Hippocampal formation (tissue), 2 donors: ENCODE measurements around the gene PSKH1.
"Not testable (repeated sequence)": the region's sequence is repeated elsewhere in the genome, so short reads cannot be mapped to it uniquely, and the experiment has no call there.

Source experiments
- DNase-seq, 2 donors: peaks; one replicate each; lab custom pipeline; 2025; lab: John Stamatoyannopoulos, UW

PSKH1 gene

GRCh38 chr16:67892899-67893742 is at the start of gene PSKH1:
Gene PSKH1, plus strand, starts transcription at chr16:67893254. Its CDS starts 15,496 bp downstream, at chr16:67908750.
- DNase-seq, result peak; percentile 95 to 97

DNA sequence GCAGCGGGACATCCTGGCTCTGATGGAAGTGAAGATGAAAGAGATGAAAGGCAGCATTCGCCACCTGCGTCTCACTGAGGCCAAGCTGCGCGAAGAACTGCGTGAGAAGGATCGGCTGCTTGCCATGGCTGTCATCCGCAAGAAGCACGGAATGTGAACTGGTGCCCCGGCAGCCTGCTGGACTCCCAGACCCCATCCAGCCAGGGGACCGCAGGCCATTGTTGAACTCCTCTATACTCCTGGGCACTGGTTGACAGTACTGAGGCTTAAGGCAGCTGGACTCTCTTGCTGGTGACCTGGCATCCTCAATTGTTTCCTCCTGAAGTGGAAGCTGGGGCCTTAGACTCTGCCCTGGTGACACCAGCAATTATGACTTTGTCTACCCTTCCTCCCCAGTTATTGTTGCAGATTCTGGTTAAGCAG is 49.7 kb upstream of the PSKH1 start:
- DNase-seq, result no peak

DNA sequence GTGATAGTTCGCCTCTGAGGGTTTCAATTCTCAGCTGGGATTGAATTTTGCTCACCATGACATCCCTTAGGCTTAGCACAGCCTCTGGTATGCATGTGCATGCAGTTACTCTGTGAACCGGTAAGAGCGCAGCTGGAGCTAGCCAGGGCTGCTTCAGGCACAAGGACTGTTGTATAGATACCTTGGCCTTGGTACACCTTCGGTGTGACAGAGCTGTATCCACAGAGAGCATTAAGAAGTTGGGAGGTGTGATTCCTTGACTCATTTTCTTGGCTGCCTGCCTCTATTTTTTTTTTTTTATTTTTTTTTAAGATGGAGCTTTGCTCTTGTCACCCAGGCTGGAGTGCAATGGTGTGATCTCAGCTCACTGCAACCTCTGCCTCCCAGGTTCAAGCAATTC is 48.6 kb upstream of the PSKH1 start:
- no peak for DNase-seq

GRCh38 chr16:67845291-67846062 is 47.6 kb upstream of the PSKH1 start:
- no peak for DNase-seq

DNA sequence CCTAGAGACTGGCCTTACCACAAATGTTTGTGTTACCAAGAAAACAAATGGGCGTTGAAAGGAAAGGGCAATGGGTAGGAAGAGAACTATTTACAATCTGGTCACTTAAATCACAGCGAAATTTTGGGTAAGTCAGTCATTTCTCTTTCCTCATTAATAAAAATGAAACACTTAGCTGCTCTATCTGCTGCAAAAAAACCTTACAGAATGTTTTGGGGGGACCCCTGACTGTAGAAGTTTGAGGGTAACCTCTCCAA is 47.1 kb upstream of the PSKH1 start:
- no peak for DNase-seq

- peak; percentile 87 to 94 for DNase-seq
Observed at GRCh38 chr16:67846320-67847063, 46.6 kb upstream of the PSKH1 start, which contains the start of gene NUTF2. Gene NUTF2, plus strand, starts transcription at chr16:67846933. Its CDS starts 18,198 bp downstream, at chr16:67865131.

- DNase-seq, result no peak
Observed at GRCh38 chr16:67847064-67847861, 45.8 kb upstream of the PSKH1 start, which contains the start of gene CENPT. Gene CENPT, minus strand, starts transcription at chr16:67847693. Its CDS starts 13,834 bp downstream, at chr16:67833859.

GRCh38 chr16:67848118-67848517 is 44.9 kb upstream of the PSKH1 start:
- DNase-seq, result no peak

GRCh38 chr16:67853670-67854069 is 39.4 kb upstream of the PSKH1 start:
- DNase-seq, result no peak

DNA sequence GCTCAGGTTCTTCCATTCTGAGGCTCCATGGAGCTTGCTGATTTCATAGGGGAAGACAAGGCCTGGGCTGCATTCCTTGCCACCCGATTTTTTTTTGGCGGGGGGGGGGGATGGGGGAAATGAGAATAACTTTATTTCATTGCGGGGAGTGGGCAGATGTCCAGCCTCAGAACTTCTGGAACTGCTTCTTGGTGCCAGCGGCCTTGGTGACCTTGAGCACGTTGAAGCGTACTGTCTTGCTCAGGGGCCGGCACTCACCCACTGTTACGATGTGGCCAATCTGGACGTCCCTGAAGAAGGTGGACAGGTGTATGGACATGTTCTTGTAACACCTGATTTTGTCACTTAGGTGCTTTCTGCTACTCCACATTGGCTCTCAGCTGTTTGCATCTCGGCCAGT is 37.3 kb upstream of the PSKH1 start:
- no peak for DNase-seq

- DNase-seq, result no peak
Observed at GRCh38 chr16:67856927-67857546, 36.0 kb upstream of the PSKH1 start.

DNA sequence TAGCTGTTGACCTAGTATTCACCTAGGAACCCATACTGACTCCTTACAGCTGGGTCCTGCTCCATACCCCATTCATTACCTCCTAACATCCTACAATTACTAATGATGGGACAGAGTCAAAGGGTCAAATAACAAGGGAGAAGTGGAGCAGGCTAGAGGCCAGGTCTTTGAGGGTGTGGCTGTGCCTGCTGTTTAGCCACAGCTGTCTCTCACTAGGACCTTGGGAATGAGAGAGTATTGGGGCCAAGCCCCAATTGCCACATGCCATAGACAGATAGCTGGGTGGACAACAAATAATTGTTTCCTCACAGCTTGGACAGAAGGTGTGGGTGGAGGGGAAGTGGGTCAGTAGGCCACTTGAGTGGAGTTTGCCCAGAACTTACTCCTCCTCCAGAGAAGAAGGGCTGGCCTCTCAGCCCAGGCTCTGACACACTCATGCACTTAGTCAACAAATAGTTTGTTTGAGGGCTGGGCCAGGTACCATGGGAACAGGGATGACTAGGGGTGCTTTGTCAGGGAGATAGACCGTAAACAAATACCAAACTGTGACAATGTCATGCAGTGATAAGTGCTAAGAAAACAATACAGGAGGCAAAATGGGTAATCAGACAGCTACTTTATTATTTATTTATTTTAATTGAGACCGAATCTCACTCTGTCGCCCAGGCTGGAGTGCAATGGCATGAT is 35.4 kb upstream of the PSKH1 start:
- no peak for DNase-seq

DNA sequence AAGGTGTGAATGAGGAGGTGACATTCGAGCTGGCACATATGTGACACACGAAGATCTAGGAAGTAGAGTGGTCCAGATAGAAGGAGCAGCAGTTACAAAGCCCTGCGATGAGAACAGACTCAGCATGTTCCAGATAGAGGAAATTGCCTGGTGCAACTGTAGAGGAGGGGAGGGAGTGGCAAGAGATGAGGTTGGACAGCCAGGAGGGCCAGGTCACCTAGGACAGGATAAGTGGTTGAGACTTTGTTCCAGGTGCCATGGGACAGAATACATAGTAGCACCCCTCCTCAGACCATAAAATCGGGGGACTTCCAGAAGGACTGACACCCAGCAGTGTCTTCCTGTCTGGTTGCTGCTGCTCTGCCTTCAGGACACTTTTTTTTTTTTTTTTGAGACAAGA is 34.6 kb upstream of the PSKH1 start:
- DNase-seq, result no peak

GRCh38 chr16:67860589-67861398 is 32.3 kb upstream of the PSKH1 start:
- DNase-seq, result no peak

- DNase-seq, result no peak
Observed at GRCh38 chr16:67861877-67862276, 31.2 kb upstream of the PSKH1 start.

DNA sequence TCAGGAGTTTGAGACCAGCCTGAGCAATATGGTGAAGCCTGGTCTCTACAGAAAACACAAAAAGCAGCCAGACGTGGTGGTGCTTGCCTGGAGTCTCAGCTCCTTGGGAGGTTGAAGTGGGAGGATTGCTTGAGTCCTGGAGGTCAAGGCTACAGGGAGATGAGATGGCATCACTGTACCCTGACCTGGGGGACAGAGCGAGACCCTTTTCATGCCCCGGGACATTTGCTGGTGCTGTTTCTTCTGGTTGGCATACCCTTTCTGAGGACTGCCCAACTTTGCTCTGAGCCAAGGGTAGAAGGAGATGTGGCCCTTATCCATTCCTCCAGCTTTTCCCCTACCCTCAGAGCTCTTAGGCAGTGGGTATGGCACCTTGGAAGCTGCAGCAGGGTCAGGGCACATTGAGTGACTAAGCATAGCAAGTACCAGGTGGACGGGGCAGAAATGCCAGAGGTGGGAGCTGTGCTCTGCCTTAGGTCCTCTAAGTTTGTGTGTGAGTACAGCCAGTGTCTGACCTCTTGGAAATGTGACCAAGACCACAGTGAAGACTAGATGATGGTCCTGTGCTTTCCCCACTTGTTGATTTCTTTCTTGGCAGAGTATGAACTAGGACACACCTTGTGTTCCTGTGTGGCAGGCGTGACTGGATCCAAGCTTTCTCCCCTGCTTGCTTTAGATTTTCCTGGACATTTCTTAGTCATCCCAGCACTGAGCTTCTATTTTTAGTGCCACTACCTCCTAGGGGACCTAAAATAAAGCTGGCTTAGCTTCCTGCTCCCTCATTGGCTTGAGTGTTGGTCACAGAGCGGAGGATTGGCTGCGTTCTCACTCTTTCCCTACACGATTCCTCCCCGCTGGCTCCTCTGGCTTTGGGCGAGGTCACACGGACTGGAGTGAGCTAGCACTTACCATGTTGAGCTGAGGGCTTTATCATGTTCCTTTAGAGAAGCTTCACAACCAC is 30.2 kb upstream of the PSKH1 start:
- no peak for DNase-seq

DNA sequence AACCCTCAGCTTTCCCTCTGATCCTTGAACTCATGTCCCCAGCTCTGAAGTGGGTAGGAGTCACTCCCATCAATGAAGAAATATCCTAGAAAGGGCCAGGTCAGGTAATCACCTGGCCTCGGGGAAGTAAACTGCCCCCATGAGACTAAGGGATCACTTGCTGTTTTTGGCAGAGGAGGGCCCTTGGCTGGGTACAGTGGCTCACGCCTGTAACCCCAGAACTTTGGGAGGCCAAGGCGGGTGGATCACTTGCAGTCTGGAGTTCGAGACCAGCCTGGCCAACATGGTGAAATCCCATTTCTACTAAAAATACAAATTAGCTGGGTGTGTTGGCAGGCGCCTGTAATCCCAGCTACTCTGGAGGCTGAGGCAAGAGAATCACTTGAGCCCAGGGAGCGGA is 29.0 kb upstream of the PSKH1 start:
- not testable (repeated sequence) for DNase-seq

GRCh38 chr16:67864594-67864993 is 28.5 kb upstream of the PSKH1 start:
- DNase-seq, result no peak
